Posterior vena cava (tissue), 2 donors: ENCODE measurements around the gene DCST1. TPM values are rescaled to one million over a fixed set of nuclear protein-coding genes. Genes with fewer than 3 reads are reported as not detected.
A peak's percentile ranks its signal among the peaks of the same experiment; 100 is the strongest.

Experiments used
- DNase-seq: peaks from one replicate; pipeline ENCODE4 v3.0.0-alpha.2; 2020; ENCODE audit warnings: low spot score
- intact Hi-C, 2 donors: fragments of 100-400 bp; cut with DNase I; formaldehyde crosslinking; loops; one replicate each; pipeline versions ENCODE4 v1.14.1 to v1.14.2; 2022 to 2023
- total RNA-seq, 2 donors: library from RNA; stranded (reverse); fragmentation: NEBNext Ultra II Directional; extraction: Animal tissue kit (Norgen Biotek cat#: 25700); gene quantifications; one replicate each; pipeline ENCODE4 v1.2.1, GENCODE V29; 2021
- donor health status: DM: yes; HTN: yes; CAD: no.
- donor health status: DM: yes; HTN: yes; CAD: no.

The DCST1 gene
- total RNA-seq, 2 donors from 2014 or later, result not detected

DNA sequence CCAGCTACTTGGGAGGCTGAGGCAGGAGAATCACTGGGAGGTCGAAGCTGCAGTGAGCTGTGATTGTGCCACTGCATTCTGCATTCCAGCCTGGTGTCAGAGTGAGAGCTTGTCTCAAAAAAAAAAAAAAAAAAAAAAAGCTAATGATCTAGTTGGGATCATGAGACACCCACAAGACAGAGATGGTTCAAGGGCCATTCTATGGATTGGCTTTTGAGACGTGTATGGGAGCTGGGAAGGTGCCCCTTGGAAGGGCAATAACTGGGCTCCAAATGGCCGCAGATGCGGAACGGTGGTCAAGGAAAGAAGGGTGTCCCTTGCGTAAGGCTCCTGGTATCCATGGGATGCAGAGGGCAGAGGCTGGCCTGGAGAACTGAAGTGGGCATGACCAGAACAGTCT is 10.7 kb downstream of the DCST1 start:
- no peak for DNase-seq
- intact Hi-C loops, result loop anchor here in 1 of 2 donors (2.0 kb wide), 1 partner anchor 40 kb away; no protein-coding TSS in a partner anchor

GRCh38 chr1:155044812-155045657 is 11.4 kb downstream of the DCST1 start:
- DNase-seq, result peak; percentile 91
- intact Hi-C loops, result loop anchor here in 1 of 2 donors (2.0 kb wide), 1 partner anchor 40 kb away; no protein-coding TSS in a partner anchor

- no peak for DNase-seq
- intact Hi-C loops, result no loop called here
Observed at GRCh38 chr1:155048449-155049334, 15.1 kb downstream of the DCST1 start.

GRCh38 chr1:155049651-155050559 is 16.3 kb downstream of the DCST1 start:
- no peak for DNase-seq
- intact Hi-C loops, result loop anchor here in 1 of 2 donors (2.0 kb wide), 1 partner anchor 47 kb away; the partner anchor contains the start of gene ZBTB7B

GRCh38 chr1:155050560-155051341 is 17.1 kb downstream of the DCST1 start, which contains the start of gene ADAM15:
Gene ADAM15, plus strand, starts transcription at chr1:155051316. Its CDS starts 71 bp downstream, at chr1:155051387.
- intact Hi-C loops, result loop anchor here in 1 of 2 donors (2.0 kb wide), 1 partner anchor 48 kb away; the partner anchor contains the start of gene ZBTB7B

DNA sequence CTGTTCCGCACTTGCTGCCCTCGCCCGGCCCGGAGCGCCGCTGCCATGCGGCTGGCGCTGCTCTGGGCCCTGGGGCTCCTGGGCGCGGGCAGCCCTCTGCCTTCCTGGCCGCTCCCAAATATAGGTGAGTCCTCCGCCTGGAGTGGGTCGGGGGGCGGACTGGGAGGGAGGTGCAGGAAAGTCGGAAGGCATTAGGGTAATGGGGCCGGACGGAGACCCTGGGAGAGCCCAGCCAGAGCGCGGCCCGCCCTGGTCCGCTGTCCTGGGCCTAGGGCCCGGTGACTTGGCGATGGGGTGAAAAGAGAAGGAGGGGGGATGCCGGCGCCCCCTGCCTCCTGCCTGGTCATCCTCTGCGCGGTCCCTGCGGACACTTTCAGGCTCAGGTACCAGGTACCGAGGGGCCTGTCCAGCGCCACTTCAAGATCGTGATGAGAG is 17.7 kb downstream of the DCST1 start:
- intact Hi-C loops, result loop anchor here in 1 of 2 donors (2.0 kb wide), 1 partner anchor 49 kb away; the partner anchor contains the start of gene ZBTB7B
- DNase-seq, result no peak

More at GRCh38 chr1:155050560-155051341, 17.1 kb downstream of the DCST1 start, which contains the start of gene ADAM15:
- peak; percentile 96 for DNase-seq

- peak; percentile 88 for DNase-seq
- intact Hi-C loops, result loop anchor here in 1 of 2 donors (2.0 kb wide), 1 partner anchor 49 kb away; the partner anchor contains the start of gene ZBTB7B
Observed at GRCh38 chr1:155051777-155052398, 18.3 kb downstream of the DCST1 start.

DNA sequence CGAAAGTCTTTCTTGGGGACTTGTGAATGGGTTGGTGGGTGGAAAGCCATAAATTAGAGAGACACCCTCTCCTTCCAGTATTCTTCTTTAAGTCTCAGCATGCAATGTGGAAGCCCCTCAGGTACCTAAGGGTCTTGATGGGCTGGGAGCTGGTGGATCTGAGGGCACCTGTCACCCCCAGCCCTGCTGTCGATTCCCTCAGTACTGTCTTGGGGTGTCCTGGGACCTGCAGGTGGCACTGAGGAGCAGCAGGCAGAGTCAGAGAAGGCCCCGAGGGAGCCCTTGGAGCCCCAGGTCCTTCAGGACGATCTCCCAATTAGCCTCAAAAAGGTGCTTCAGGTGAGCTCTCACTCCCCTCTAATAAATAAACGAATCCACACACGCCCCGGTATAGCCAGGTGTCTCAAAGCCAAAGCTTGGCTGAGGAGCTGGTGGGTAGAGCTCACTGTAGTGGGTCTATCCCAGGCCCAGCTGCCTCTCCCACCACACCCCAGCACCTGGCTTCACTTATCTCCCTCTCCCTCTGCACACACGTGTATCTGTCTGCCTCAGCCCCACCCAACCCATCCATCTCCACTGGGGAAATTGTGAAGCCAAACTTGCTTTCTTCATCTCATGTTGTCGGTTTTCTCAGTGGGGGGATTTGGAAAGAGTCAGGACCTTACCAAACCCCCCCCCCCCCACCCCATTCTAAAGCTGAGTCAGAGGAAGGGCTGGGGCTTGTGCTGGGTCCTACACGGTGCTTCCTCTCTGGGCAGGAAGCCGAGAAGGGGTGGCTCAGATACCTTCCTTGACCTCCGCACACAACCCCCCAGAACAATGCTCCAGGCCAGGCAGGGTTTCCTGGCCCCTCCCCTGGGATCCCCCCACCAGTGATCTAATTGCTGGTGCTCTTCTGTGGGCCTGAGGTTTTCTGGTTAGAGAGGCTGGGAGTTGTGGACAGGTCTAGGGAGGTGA is 19.1 kb downstream of the DCST1 start:
- no peak for DNase-seq
- intact Hi-C loops, result no loop called here

GRCh38 chr1:155053531-155054105 is 20.0 kb downstream of the DCST1 start:
- DNase-seq, result no peak
- intact Hi-C loops, result no loop called here

- DNase-seq, result no peak
- intact Hi-C loops, result no loop called here
Observed at GRCh38 chr1:155057104-155057503, 23.5 kb downstream of the DCST1 start.

GRCh38 chr1:155057788-155058211 is 24.2 kb downstream of the DCST1 start:
- no peak for DNase-seq
- intact Hi-C loops, result no loop called here

DNA sequence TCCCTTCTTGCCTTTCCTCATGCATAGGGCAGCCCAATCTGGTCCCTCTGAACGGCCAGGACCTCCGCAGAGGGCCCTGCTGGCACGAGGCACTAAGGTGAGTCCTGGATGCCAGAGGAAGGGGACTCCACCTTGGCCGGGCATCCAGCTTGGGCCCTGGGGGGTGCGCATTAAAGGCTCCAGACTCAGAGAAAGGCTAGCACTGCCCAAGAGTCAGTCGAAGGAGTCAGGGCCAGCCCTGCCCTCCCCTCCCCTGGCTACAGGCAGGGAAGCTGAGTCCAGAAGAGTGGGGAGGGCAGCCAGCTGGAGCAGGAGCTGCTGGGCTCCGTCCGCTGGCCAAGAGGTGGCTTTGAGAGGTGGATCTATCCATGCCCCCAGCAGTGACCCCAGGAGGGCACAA is 27.1 kb downstream of the DCST1 start:
- intact Hi-C loops, result no loop called here
- no peak for DNase-seq

DNA sequence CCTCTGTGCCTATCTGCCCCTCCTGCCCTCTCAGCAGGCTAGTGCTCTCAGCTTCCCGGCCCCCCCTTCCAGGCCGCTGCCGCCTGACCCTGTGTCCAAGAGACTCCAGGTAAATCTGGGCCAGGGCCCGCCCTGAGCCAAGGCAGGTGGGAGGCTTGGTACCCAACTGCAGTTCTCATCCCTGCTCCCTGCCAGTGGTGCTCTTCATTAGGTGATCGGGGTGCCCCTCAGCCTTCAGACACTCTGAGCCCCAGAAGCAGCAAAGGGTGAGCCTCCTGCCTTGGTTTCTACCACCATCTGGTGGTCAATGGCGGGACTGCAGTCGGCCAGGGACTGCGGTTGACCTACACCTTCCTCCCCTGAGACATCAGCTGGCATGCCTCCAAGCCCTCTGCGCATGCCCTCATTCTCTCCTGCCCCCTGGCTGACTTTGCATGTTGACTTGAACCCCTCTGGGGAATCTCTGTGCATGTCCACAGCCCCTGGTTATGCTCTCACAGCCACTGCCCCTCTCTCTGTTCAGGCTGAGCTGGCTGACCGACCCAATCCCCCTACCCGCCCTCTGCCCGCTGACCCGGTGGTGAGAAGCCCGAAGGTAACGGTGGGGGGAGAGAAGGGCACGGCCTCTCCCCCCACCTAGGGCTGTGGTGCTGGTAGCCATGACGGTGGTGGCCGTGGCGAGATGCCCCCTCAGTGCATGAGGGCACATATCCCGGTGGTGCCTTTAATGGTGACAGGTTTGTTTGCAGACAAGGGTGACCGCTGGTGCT is 27.9 kb downstream of the DCST1 start:
- intact Hi-C loops, result no loop called here

DNA sequence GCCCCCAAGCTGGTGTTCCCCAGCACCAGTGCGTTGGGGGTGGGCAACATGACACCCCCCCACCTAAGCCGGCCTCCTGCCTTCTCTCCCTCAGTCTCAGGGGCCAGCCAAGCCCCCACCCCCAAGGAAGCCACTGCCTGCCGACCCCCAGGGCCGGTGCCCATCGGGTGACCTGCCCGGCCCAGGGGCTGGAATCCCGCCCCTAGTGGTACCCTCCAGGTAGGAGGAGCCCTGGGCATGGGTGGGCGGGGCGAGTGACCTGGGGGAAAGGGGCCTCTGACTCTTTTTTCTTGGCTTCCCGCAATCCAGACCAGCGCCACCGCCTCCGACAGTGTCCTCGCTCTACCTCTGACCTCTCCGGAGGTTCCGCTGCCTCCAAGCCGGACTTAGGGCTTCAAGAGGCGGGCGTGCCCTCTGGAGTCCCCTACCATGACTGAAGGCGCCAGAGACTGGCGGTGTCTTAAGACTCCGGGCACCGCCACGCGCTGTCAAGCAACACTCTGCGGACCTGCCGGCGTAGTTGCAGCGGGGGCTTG is 28.6 kb downstream of the DCST1 start:
- intact Hi-C loops, result no loop called here
- DNase-seq, result no peak

More for the DNA sequence above, 27.9 kb downstream of the DCST1 start:
- peak; percentile 95 for DNase-seq
